ENCODE data around the gene ZNF619.

DNA sequence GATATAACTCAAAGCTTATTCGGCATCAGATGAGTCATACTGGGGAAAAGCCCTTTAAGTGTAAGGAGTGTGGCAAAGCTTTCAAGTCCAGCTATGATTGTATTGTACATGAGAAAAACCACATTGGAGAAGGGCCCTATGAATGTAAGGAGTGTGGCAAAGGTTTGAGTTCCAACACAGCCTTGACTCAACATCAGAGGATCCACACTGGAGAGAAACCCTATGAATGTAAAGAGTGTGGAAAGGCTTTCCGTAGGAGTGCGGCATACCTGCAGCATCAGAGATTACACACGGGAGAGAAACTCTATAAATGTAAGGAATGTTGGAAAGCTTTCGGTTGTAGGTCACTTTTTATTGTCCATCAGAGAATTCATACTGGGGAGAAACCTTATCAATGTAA lies 55.3 kb downstream of the ZNF619 start:
- TF ChIP-seq SNRNP70 (IDR thresholded peaks at IDR 0.05; ENCODE audit: low read depth, low read length) (no peak), NFIB (CRISPR knock-in tag; IDR thresholded peaks at IDR 0.05; ENCODE audit: borderline replicate concordance) (no peak), BRCA1 (CRISPR knock-in tag; IDR thresholded peaks at IDR 0.05) (no peak), HDAC1 (CRISPR knock-in tag; IDR thresholded peaks at IDR 0.05) (no peak), CHD2 (IDR thresholded peaks at IDR 0.05; ENCODE audit: low read depth, low read length) (no peak), SIN3A (IDR thresholded peaks at IDR 0.05; ENCODE audit: borderline replicate concordance, low read depth, low read length) (no peak), ELF4 (CRISPR knock-in tag; IDR thresholded peaks at IDR 0.05; ENCODE audit: borderline replicate concordance) (no peak), ZNF331 (CRISPR knock-in tag; IDR thresholded peaks at IDR 0.05) (no peak), NCOR1 (IDR thresholded peaks at IDR 0.05; ENCODE audit: borderline replicate concordance, low read length) (no peak), SAP130 (CRISPR knock-in tag; IDR thresholded peaks at IDR 0.05; ENCODE audit: low read depth) (no peak), HNRNPL (IDR thresholded peaks at IDR 0.05; ENCODE audit: low read depth, low read length) (no peak), ZNF720 (CRISPR knock-in tag; IDR thresholded peaks at IDR 0.05) (no peak), CBX5 (CRISPR knock-in tag; IDR thresholded peaks at IDR 0.05; ENCODE audit: borderline replicate concordance) (no peak)

Measured in HepG2 (cell line).